Upper lobe of right lung (tissue), 1 donor: ENCODE results near the gene MERTK. TPM values are rescaled to one million over a fixed set of nuclear protein-coding genes. Genes with fewer than 3 reads are reported as not detected.

Source experiments
- ATAC-seq: fragments of 200-7000 bp; cut with Tn5 transposase; one replicate; pipeline ENCODE4 v1.9.1; 2020; ENCODE audit warnings: mild to moderate bottlenecking, moderate library complexity
- DNase-seq: peaks from one replicate; pipeline ENCODE4 v3.0.0-alpha.2; 2020
- H3K27ac ChIP-seq: fragments of 200-600 bp; one replicate; pipeline ENCODE4 v1.8.0; 2022
- H3K27me3 ChIP-seq: fragments of 200-600 bp; one replicate; pipeline ENCODE4 v1.8.0; 2022; ENCODE audit warnings: mild to moderate bottlenecking
- H3K36me3 ChIP-seq: fragments of 200-600 bp; one replicate; pipeline ENCODE4 v1.8.0; 2022
- H3K4me1 ChIP-seq: fragments of 200-600 bp; one replicate; pipeline ENCODE4 v1.8.0; 2022
- H3K4me3 ChIP-seq: fragments of 200-600 bp; one replicate; pipeline ENCODE4 v1.8.0; 2022; ENCODE audit warnings: mild to moderate bottlenecking
- H3K9me3 ChIP-seq: fragments of 200-600 bp; one replicate; pipeline ENCODE4 v1.8.0; 2022
- intact Hi-C: fragments of 100-400 bp; cut with DNase I; formaldehyde crosslinking; loops from one replicate; pipeline ENCODE4 v1.11.0; 2022
- total RNA-seq: library from RNA; stranded (reverse); fragmentation: NEBNext Ultra II Directional; extraction: Animal tissue kit (Norgen Biotek cat#: 25700); gene quantifications from one replicate; pipeline ENCODE4 v1.2.1, GENCODE V29; 2021
- TF ChIP-seq, protein P1 (sequence below): fragments of 200-600 bp; IDR thresholded peaks from one replicate; pipeline ENCODE4 v1.8.0; 2022; ENCODE audit warnings: antibody characterized with exemption
- donor health status: DM: no; HTN: yes; CAD: no; lungs with severe emphysema.

MERTK gene
- total RNA-seq, 1 donor from 2014 or later: 17.3 TPM

DNA sequence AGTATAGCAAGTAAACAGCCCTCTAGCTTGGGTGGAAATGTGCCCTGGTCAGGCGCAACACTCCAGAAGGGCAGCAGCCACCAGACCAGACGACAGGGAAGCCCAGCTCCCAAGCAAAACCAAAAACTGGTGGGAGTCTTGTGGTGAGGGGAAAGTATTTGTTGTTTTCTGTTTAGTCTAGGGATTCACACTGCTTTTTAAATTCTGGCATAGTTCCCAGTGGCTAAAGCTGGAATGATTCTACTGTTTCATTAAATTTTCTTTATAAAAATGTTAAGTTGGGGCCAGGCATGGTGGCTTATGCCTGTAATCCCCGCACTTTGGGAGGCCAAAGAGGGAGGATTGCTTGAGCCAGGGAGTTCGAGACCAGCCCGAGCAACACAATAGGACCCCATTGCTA is 38.5 kb downstream of the MERTK start:
- H3K4me3 ChIP-seq: no peak overlapping the region
- ATAC-seq: no peak
- intact Hi-C loops: no loop called here
- TF ChIP-seq, protein P1, sequence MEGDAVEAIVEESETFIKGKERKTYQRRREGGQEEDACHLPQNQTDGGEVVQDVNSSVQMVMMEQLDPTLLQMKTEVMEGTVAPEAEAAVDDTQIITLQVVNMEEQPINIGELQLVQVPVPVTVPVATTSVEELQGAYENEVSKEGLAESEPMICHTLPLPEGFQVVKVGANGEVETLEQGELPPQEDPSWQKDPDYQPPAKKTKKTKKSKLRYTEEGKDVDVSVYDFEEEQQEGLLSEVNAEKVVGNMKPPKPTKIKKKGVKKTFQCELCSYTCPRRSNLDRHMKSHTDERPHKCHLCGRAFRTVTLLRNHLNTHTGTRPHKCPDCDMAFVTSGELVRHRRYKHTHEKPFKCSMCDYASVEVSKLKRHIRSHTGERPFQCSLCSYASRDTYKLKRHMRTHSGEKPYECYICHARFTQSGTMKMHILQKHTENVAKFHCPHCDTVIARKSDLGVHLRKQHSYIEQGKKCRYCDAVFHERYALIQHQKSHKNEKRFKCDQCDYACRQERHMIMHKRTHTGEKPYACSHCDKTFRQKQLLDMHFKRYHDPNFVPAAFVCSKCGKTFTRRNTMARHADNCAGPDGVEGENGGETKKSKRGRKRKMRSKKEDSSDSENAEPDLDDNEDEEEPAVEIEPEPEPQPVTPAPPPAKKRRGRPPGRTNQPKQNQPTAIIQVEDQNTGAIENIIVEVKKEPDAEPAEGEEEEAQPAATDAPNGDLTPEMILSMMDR: no peak
- no peak overlapping the region for H3K27ac ChIP-seq
- no peaks in the 10 kb centered on the region for H3K9me3 ChIP-seq
- H3K27me3 ChIP-seq: no peaks in the 10 kb centered on the region
- no peak for DNase-seq
- no peaks in the 10 kb centered on the region for H3K4me1 ChIP-seq
- no peaks in the 10 kb centered on the region for H3K36me3 ChIP-seq

DNA sequence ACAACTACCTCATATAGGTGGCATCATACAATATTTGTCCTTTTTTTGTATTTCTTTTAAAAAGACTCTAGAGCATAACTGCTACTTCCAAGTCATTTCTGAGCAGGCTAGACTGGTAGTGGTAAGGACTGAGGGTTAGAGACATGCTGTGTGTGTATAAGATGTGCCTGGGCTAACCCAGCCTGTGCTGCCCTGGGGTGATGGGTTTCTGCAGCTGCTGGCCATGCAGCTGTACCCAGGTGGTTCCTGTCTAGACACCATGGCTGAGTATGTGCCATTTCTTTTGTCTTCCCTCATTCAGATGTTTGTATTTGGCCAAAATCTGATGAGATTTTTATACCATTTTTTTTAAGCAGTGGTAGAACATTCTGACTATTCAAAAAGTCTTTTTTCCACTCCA is 40.0 kb downstream of the MERTK start:
- Histone ChIP-seq H3K36me3 (no peaks in the 10 kb centered on the region), H3K27ac (no peak overlapping the region), H3K9me3 (no peaks in the 10 kb centered on the region), H3K27me3 (no peaks in the 10 kb centered on the region), H3K4me1 (no peaks in the 10 kb centered on the region), H3K4me3 (no peak overlapping the region)
- ATAC-seq (no peak), DNase-seq (no peak)
- intact Hi-C loops: no loop called here
- TF ChIP-seq, protein P1: no peak

DNA sequence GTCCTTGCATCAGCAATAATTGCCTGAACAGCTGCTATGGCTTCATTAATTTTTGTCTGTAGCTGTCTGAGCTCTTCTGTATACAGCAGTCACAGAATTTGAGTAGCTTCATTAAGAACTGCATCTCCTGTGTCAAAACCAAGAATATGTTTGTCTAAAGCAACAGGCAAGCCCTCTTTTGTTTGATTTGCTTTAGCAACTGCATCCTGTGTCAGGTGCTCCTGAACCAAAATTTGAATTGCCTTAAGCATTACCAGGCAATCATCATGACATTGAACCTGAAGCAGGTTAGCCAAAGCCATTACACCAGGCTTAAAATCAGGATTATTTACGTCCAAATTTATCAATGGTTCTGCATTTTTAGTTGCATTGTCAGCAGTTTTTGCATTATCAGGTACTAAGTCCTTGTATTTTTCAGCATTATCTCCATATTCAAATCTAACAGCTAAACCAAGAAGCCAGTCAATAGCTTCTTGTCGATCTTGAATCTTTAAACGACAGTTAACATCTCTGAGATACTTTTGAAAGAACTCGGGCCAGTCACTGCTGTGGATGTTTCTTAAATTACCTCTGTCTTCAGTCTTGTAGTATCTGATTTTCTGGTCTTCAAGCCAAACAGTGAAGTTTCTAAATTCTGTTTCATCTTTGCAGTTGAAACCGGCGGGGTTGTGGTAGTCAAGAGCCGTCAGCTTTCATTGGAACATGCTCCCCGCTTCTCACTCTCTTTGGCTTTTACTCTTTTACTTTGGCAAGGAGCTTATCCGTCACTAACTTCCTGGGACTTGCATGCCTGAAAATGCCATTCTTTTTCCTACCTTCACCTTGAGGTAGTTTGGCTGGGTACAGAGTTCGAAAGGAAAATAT is 42.2 kb downstream of the MERTK start:
- H3K4me1 ChIP-seq: no peaks in the 10 kb centered on the region
- no peaks in the 10 kb centered on the region for H3K27me3 ChIP-seq
- H3K9me3 ChIP-seq: no peaks in the 10 kb centered on the region
- no peaks in the 10 kb centered on the region for H3K36me3 ChIP-seq
- TF ChIP-seq, protein P1: no peak
- no peak overlapping the region for H3K4me3 ChIP-seq
- ATAC-seq (no peak), DNase-seq (no peak)
- intact Hi-C loops: no loop called here
- no peak overlapping the region for H3K27ac ChIP-seq

GRCh38 chr2:111941531-111941930 is 43.1 kb downstream of the MERTK start:
- intact Hi-C loops: no loop called here
- TF ChIP-seq, protein P1: no peak
- DNase-seq (no peak), ATAC-seq (no peak)
- Histone ChIP-seq H3K4me3 (no peak overlapping the region), H3K9me3 (no peaks in the 10 kb centered on the region), H3K27ac (no peak overlapping the region), H3K36me3 (no peaks in the 10 kb centered on the region), H3K27me3 (no peaks in the 10 kb centered on the region), H3K4me1 (peaks cover 9% of the 10 kb centered on the region)

DNA sequence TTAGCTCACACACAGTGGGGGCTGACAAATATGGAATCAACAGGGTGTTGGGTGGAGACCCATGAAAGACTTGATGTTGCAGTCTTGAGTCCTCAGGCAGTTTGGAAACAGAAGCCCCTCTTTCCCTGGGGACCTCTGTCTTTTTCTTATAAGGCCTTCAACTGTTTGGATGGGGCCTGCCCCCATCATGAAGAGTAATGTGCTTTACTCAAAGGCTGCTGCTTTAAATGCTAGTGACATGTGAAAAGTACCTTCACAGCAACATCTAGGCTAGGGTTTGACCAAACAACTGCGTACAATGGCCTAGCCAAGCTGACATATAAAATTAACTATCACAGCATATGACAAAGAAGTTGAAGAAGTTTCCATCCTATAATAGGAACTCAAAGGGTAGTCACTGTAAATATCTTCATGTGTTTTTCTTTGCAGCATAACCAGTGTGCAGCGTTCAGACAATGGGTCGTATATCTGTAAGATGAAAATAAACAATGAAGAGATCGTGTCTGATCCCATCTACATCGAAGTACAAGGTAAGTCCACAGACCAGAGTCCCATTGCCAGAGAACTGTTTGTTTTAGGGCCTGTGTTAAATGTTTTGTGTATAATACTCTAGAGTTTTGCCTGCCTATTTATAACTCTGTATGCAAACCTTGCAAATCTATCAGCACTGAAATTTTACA is 46.3 kb downstream of the MERTK start:
- no peak overlapping the region for H3K27ac ChIP-seq
- H3K9me3 ChIP-seq: no peaks in the 10 kb centered on the region
- intact Hi-C loops: no loop called here
- H3K4me3 ChIP-seq: no peak overlapping the region
- DNase-seq (no peak), ATAC-seq (no peak)
- peaks cover 13% of the 10 kb centered on the region for H3K4me1 ChIP-seq
- TF ChIP-seq, protein P1: no peak
- H3K27me3 ChIP-seq: no peaks in the 10 kb centered on the region
- peaks cover 9% of the 10 kb centered on the region for H3K36me3 ChIP-seq
